HepG2 (cell line): ENCODE data around the gene THOP1. TPM values are rescaled to one million over a fixed set of nuclear protein-coding genes. Genes with fewer than 3 reads are reported as not detected.

Experiments
- ARNT ChIP-seq: fragments of 450-650 bp; IDR thresholded peaks from 2 replicates; pipeline ENCODE4 v1.6.1; 2017
- ATF5 ChIP-seq: sonication (generic); formaldehyde crosslinking; IDR thresholded peaks from 2 replicates; pipeline ENCODE4 v1.4.0; 2020; ENCODE audit warnings: mild to moderate bottlenecking, low read depth, missing genetic modification reagents
- GFI1 ChIP-seq: sonication (generic); formaldehyde crosslinking; IDR thresholded peaks from 2 replicates; pipeline ENCODE4 v1.5.0; 2020; ENCODE audit warnings: missing genetic modification reagents, mild to moderate bottlenecking, borderline replicate concordance
- KAT8 ChIP-seq: IDR thresholded peaks from 2 replicates; pipeline ENCODE4 v1.6.1; 2016; ENCODE audit warnings: missing genetic modification reagents, missing compliant biosample characterization
- MBD4 ChIP-seq: IDR thresholded peaks from 2 replicates; pipeline ENCODE4 v1.6.1; 2012; ENCODE audit warnings: low read length, inconsistent platforms, borderline replicate concordance
- MED1 ChIP-seq: sonication (generic); formaldehyde crosslinking; IDR thresholded peaks from 2 replicates; pipeline ENCODE4 v1.4.0; 2020; ENCODE audit warnings: missing genetic modification reagents
- MTA1 ChIP-seq: sonication (generic); formaldehyde crosslinking; IDR thresholded peaks from 2 replicates; pipeline ENCODE4 v1.4.0; 2020; ENCODE audit warnings: missing genetic modification reagents, mild to moderate bottlenecking, borderline replicate concordance
- NCOA5 ChIP-seq: sonication (generic); formaldehyde crosslinking; IDR thresholded peaks from 2 replicates; pipeline ENCODE4 v1.4.0; 2020; ENCODE audit warnings: missing genetic modification reagents
- PBX3 ChIP-seq: sonication (generic); formaldehyde crosslinking; IDR thresholded peaks from 2 replicates; pipeline ENCODE4 v1.8.1; 2023; ENCODE audit warnings: missing genetic modification reagents, inconsistent platforms, borderline replicate concordance
- POLR2AphosphoS5 ChIP-seq: IDR thresholded peaks from 2 replicates; pipeline ENCODE4 v1.6.1; 2012; ENCODE audit warnings: low read depth, low read length
- POLR2G ChIP-seq: fragments of 200-400 bp; formaldehyde crosslinking; IDR thresholded peaks from 2 replicates; pipeline ENCODE4 v1.6.1; 2018; ENCODE audit warnings: mild to moderate bottlenecking, low read depth, low read length, moderate library complexity
- SMAD1 ChIP-seq: sonication (generic); formaldehyde crosslinking; IDR thresholded peaks from 2 replicates; pipeline ENCODE4 v1.4.0; 2020; ENCODE audit warnings: missing genetic modification reagents, low read depth, mild to moderate bottlenecking, borderline replicate concordance
- SP2 ChIP-seq: sonication (generic); formaldehyde crosslinking; IDR thresholded peaks from 2 replicates; pipeline ENCODE4 v1.5.1; 2020; ENCODE audit warnings: mild to moderate bottlenecking, missing genetic modification reagents
- TP53 ChIP-seq: sonication (generic); formaldehyde crosslinking; conservative IDR thresholded peaks from 2 replicates; pipeline ENCODE4 v1.4.0; 2020; ENCODE audit warnings: missing genetic modification reagents
- ZGPAT ChIP-seq: IDR thresholded peaks from 2 replicates; pipeline ENCODE4 v1.6.1; 2016; ENCODE audit warnings: mild to moderate bottlenecking
- ZNF451 ChIP-seq: sonication (generic); formaldehyde crosslinking; IDR thresholded peaks from 2 replicates; pipeline ENCODE4 v1.5.0; 2020; ENCODE audit warnings: mild to moderate bottlenecking, missing genetic modification reagents
- ZNF557 ChIP-seq: sonication (generic); formaldehyde crosslinking; IDR thresholded peaks from 2 replicates; pipeline ENCODE4 v1.4.0; 2020; ENCODE audit warnings: missing genetic modification reagents
- ZNF646 ChIP-seq: sonication (generic); formaldehyde crosslinking; IDR thresholded peaks from 2 replicates; pipeline ENCODE4 v1.9.0; 2021; ENCODE audit warnings: mild to moderate bottlenecking, missing genetic modification reagents
- ZNF777 ChIP-seq: sonication (generic); formaldehyde crosslinking; IDR thresholded peaks from 2 replicates; pipeline ENCODE4 v1.4.0; 2020; ENCODE audit warnings: missing genetic modification reagents
- polyA plus RNA-seq, 8 experiments: library from polyadenylated mRNA; depleted of rRNA in 3 of 8; stranded (reverse) in 7 of 8; unstranded in 1 of 8; fragments of >200 nt; fragmentation: Illumina TruSeq in 4 of 8; extraction: Trizol in 4 of 8; gene quantifications; 2 replicates each; pipeline versions ENCODE4 v1.2.1 to v1.2.3, GENCODE V29; 2011 to 2016; ENCODE audit warnings: low read depth in 4 of 8, missing spikeins in 1 of 8, mixed read lengths in 1 of 8; ENCODE audit not compliant: insufficient read depth in 1 of 8
- total RNA-seq, 5 experiments: library from RNA; depleted of rRNA; stranded (reverse); fragments of >200 nt; fragmentation: Illumina TruSeq; extraction: Trizol; gene quantifications; 2 replicates each; pipeline ENCODE4 v1.2.3, GENCODE V29; 2016; ENCODE audit warnings: low read depth in 1 of 5
- TF ChIP-seq, protein P1 (sequence below): IDR thresholded peaks from 2 replicates; pipeline ENCODE4 v1.6.1; 2016; ENCODE audit warnings: missing compliant biosample characterization, missing genetic modification reagents, borderline replicate concordance

The THOP1 gene
- total and polyA plus RNA-seq, 2 of the 13 experiments (the other 11 are each of a cell fraction or from before 2014, with no cell fraction given), result 74.4 to 116 TPM

GRCh38 chr19:2820112-2820702 lies 34.9 kb downstream of the THOP1 start (continued):
- TF ChIP-seq ZNF646 (CRISPR knock-in tag), result no peak
- TF ChIP-seq ARNT, result no peak
- TF ChIP-seq SP2, result 0 out of 2 replicates have a peak, but pooled peaks have one; percentile 16
- no peak for TF ChIP-seq POLR2AphosphoS5
- TF ChIP-seq PBX3 (CRISPR knock-in tag), result no peak
- TF ChIP-seq KAT8 (CRISPR knock-in tag), result no peak
- TF ChIP-seq ZNF451 (CRISPR knock-in tag), result 0 out of 2 replicates have a peak, but pooled peaks have one; percentile 19
- TF ChIP-seq ZNF557 (CRISPR knock-in tag), result no peak
- no peak; the same call in 1 of the 2 replicates for TF ChIP-seq SMAD1 (CRISPR knock-in tag)
- TF ChIP-seq POLR2G, result no peak
- TF ChIP-seq, protein P1, sequence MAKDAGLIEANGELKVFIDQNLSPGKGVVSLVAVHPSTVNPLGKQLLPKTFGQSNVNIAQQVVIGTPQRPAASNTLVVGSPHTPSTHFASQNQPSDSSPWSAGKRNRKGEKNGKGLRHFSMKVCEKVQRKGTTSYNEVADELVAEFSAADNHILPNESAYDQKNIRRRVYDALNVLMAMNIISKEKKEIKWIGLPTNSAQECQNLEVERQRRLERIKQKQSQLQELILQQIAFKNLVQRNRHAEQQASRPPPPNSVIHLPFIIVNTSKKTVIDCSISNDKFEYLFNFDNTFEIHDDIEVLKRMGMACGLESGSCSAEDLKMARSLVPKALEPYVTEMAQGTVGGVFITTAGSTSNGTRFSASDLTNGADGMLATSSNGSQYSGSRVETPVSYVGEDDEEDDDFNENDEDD, result no peak
- no peak for TF ChIP-seq MBD4
- no peak for TF ChIP-seq ZGPAT (CRISPR knock-in tag)
- TF ChIP-seq ATF5 (CRISPR knock-in tag), result no peak
- no peak; the same call in 1 of the 2 replicates for TF ChIP-seq MED1
- TF ChIP-seq MTA1 (CRISPR knock-in tag), result no peak
- no peak for TF ChIP-seq TP53 (CRISPR knock-in tag)
- TF ChIP-seq GFI1, result no peak
- peak; percentile 18; the same call in 1 of the 2 replicates for TF ChIP-seq ZNF777 (CRISPR knock-in tag)
- no peak for TF ChIP-seq NCOA5 (CRISPR knock-in tag)
